ENCODE data around the gene ATP10A.

ATP10A gene

GRCh38 chr15:25812845-25813244, 50.3 kb downstream of the ATP10A start:
- Histone ChIP-seq H3K18ac (ENCODE audit: low read length) (no peak overlapping the region), H2AK5ac (ENCODE audit: low read depth, low read length) (no peak overlapping the region), H4K91ac (ENCODE audit: low read depth, low read length, poor library complexity) (no peak overlapping the region), H3K14ac (ENCODE audit: low read length) (no peak overlapping the region), H3K23ac (ENCODE audit: low read depth, low read length, poor library complexity) (no peak overlapping the region), H3K27me3 (ENCODE audit: control insufficient read depth in 3 of 3, insufficient read depth in 3 of 3, low read depth in 1 of 3, low read length in 3 of 3) (no peaks in the 10 kb centered on the region), H3K4me1 (ENCODE audit: control insufficient read depth in 2 of 2, insufficient read depth in 1 of 2, low read depth in 1 of 2, low read length in 2 of 2) (peaks cover 4 to 11% of the 10 kb centered on the region in 2 donors), H2BK5ac (ENCODE audit: low read length) (no peak overlapping the region), H2AFZ (ENCODE audit: low read length) (no peak overlapping the region), H3K27ac (replicated peaks; ENCODE audit: low read length) (no peak overlapping the region), H3K36me3 (replicated peaks in 1 of 2; ENCODE audit: control insufficient read depth in 2 of 2, insufficient read depth in 2 of 2, low read length in 2 of 2) (no peaks in the 10 kb centered on the region), H4K8ac (ENCODE audit: low read depth, low read length) (no peak overlapping the region), H3K79me1 (ENCODE audit: low read depth, low read length) (no peaks in the 10 kb centered on the region), H2BK120ac (ENCODE audit: low read depth, low read length) (no peak overlapping the region), H2BK15ac (ENCODE audit: low read length) (no peak overlapping the region), H3K4ac (ENCODE audit: low read length) (no peak overlapping the region), H3K4me3 (ENCODE audit: low read length in 2 of 2) (no peak overlapping the region), H2BK12ac (ENCODE audit: low read length) (no peak overlapping the region), H3K9me3 (replicated peaks in 1 of 2; ENCODE audit: control insufficient read depth in 2 of 2, insufficient read depth in 1 of 2, low read depth in 1 of 2, low read length in 2 of 2) (no peaks in the 10 kb centered on the region), H3K9ac (ENCODE audit: low read depth, low read length, poor library complexity) (no peak overlapping the region), H3K4me2 (ENCODE audit: insufficient read depth, low read length, poor library complexity, severe bottlenecking) (no peak overlapping the region)
- WGBS, 2 donors (ENCODE audit: extremely low coverage in 2 of 2, insufficient read length in 2 of 2, insufficient replicate concordance in 1 of 2) = no CpG with 5 or more reads among the region's 3 CpGs
- no peak for DNase-seq (ENCODE audit: low spot score)

- H3K4me1 ChIP-seq (ENCODE audit: control insufficient read depth in 2 of 2, insufficient read depth in 1 of 2, low read depth in 1 of 2, low read length in 2 of 2) = peaks cover 4 to 11% of the 10 kb centered on the region in 2 donors
- H3K27me3 ChIP-seq (ENCODE audit: control insufficient read depth in 3 of 3, insufficient read depth in 3 of 3, low read depth in 1 of 3, low read length in 3 of 3) = no peaks in the 10 kb centered on the region
- no peak overlapping the region for H4K91ac ChIP-seq (ENCODE audit: low read depth, low read length, poor library complexity)
- H2BK120ac ChIP-seq (ENCODE audit: low read depth, low read length) = no peak overlapping the region
- H2BK12ac ChIP-seq (ENCODE audit: low read length) = no peak overlapping the region
- no peak overlapping the region for H3K4ac ChIP-seq (ENCODE audit: low read length)
- H4K8ac ChIP-seq (ENCODE audit: low read depth, low read length) = no peak overlapping the region
- H2BK15ac ChIP-seq (ENCODE audit: low read length) = no peak overlapping the region
- no peak overlapping the region for H3K23ac ChIP-seq (ENCODE audit: low read depth, low read length, poor library complexity)
- no peak overlapping the region for H2AFZ ChIP-seq (ENCODE audit: low read length)
- no peak for DNase-seq (ENCODE audit: low spot score)
- H3K9ac ChIP-seq (ENCODE audit: low read depth, low read length, poor library complexity) = no peak overlapping the region
- no CpG with 5 or more reads among the region's 4 CpGs for WGBS, 2 donors (ENCODE audit: extremely low coverage in 2 of 2, insufficient read length in 2 of 2, insufficient replicate concordance in 1 of 2)
- no peak overlapping the region for H3K4me2 ChIP-seq (ENCODE audit: insufficient read depth, low read length, poor library complexity, severe bottlenecking)
- peak overlapping the region; percentile 44 for H3K18ac ChIP-seq (ENCODE audit: low read length)
- no peak overlapping the region for H2BK5ac ChIP-seq (ENCODE audit: low read length)
- no peaks in the 10 kb centered on the region for H3K79me1 ChIP-seq (ENCODE audit: low read depth, low read length)
- H3K27ac ChIP-seq (replicated peaks; ENCODE audit: low read length) = no peak overlapping the region
- no peaks in the 10 kb centered on the region for H3K36me3 ChIP-seq (replicated peaks in 1 of 2; ENCODE audit: control insufficient read depth in 2 of 2, insufficient read depth in 2 of 2, low read length in 2 of 2)
- no peak overlapping the region for H3K14ac ChIP-seq (ENCODE audit: low read length)
- H2AK5ac ChIP-seq (ENCODE audit: low read depth, low read length) = peak overlapping the region; percentile 48
- H3K4me3 ChIP-seq (ENCODE audit: low read length in 2 of 2) = peak overlapping the region in 1 of 2 donors; percentile 44
- H3K9me3 ChIP-seq (replicated peaks in 1 of 2; ENCODE audit: control insufficient read depth in 2 of 2, insufficient read depth in 1 of 2, low read depth in 1 of 2, low read length in 2 of 2) = no peaks in the 10 kb centered on the region
Observed at GRCh38 chr15:25812073-25812472, 51.1 kb downstream of the ATP10A start.

DNA sequence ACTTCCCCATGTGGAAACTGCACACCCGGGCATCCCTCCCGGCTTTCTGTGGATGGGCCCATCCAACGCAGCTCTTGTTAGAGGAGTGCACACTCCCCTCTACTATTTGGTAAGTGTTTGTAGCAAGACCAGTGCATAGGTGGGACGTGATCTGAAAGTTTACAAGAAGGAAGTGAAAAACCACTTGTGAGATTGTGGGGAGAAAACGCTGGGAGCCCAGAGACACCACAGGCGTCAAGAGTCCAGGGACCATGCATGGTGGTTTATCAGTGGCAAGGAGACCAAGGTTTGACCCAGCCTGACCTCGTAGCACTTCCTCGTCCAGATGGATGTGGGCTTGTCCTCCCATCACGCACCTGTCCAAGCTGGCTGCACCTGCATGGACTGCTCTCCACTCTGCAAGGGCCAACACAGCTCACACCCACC, 51.6 kb downstream of the ATP10A start:
- Histone ChIP-seq H3K9ac (ENCODE audit: low read depth, low read length, poor library complexity) (no peak overlapping the region), H2BK5ac (ENCODE audit: low read length) (no peak overlapping the region), H2AFZ (ENCODE audit: low read length) (no peak overlapping the region), H3K4me3 (ENCODE audit: low read length in 2 of 2) (peak overlapping the region in 1 of 2 donors; percentile 44), H3K27me3 (ENCODE audit: control insufficient read depth in 3 of 3, insufficient read depth in 3 of 3, low read depth in 1 of 3, low read length in 3 of 3) (no peaks in the 10 kb centered on the region), H3K14ac (ENCODE audit: low read length) (no peak overlapping the region), H3K18ac (ENCODE audit: low read length) (peak overlapping the region; percentile 44), H4K91ac (ENCODE audit: low read depth, low read length, poor library complexity) (no peak overlapping the region), H2BK15ac (ENCODE audit: low read length) (no peak overlapping the region), H4K8ac (ENCODE audit: low read depth, low read length) (no peak overlapping the region), H2BK12ac (ENCODE audit: low read length) (no peak overlapping the region), H3K36me3 (replicated peaks in 1 of 2; ENCODE audit: control insufficient read depth in 2 of 2, insufficient read depth in 2 of 2, low read length in 2 of 2) (no peaks in the 10 kb centered on the region), H3K4me1 (ENCODE audit: control insufficient read depth in 2 of 2, insufficient read depth in 1 of 2, low read depth in 1 of 2, low read length in 2 of 2) (peaks cover 4 to 11% of the 10 kb centered on the region in 2 donors), H3K4ac (ENCODE audit: low read length) (no peak overlapping the region), H3K23ac (ENCODE audit: low read depth, low read length, poor library complexity) (no peak overlapping the region), H3K4me2 (ENCODE audit: insufficient read depth, low read length, poor library complexity, severe bottlenecking) (no peak overlapping the region), H3K27ac (replicated peaks; ENCODE audit: low read length) (no peak overlapping the region), H3K79me1 (ENCODE audit: low read depth, low read length) (no peaks in the 10 kb centered on the region), H2AK5ac (ENCODE audit: low read depth, low read length) (peak overlapping the region; percentile 48), H3K9me3 (replicated peaks in 1 of 2; ENCODE audit: control insufficient read depth in 2 of 2, insufficient read depth in 1 of 2, low read depth in 1 of 2, low read length in 2 of 2) (no peaks in the 10 kb centered on the region), H2BK120ac (ENCODE audit: low read depth, low read length) (no peak overlapping the region)
- whole genome bisulfite sequencing, 2 donors (ENCODE audit: extremely low coverage in 2 of 2, insufficient read length in 2 of 2, insufficient replicate concordance in 1 of 2) = no CpG with 5 or more reads among the region's 9 CpGs
- no peak for DNase-seq (ENCODE audit: low spot score)

- H3K4me1 ChIP-seq (ENCODE audit: control insufficient read depth in 2 of 2, insufficient read depth in 1 of 2, low read depth in 1 of 2, low read length in 2 of 2) = peaks cover 4 to 11% of the 10 kb centered on the region in 2 donors
- H3K4me2 ChIP-seq (ENCODE audit: insufficient read depth, low read length, poor library complexity, severe bottlenecking) = no peak overlapping the region
- no peak overlapping the region for H3K9ac ChIP-seq (ENCODE audit: low read depth, low read length, poor library complexity)
- no peak overlapping the region for H4K8ac ChIP-seq (ENCODE audit: low read depth, low read length)
- H3K4me3 ChIP-seq (ENCODE audit: low read length in 2 of 2) = no peak overlapping the region
- H2BK5ac ChIP-seq (ENCODE audit: low read length) = no peak overlapping the region
- no peak overlapping the region for H2BK120ac ChIP-seq (ENCODE audit: low read depth, low read length)
- H3K14ac ChIP-seq (ENCODE audit: low read length) = no peak overlapping the region
- no peak overlapping the region for H3K23ac ChIP-seq (ENCODE audit: low read depth, low read length, poor library complexity)
- H2AFZ ChIP-seq (ENCODE audit: low read length) = peak overlapping the region; percentile 60
- no peak overlapping the region for H2AK5ac ChIP-seq (ENCODE audit: low read depth, low read length)
- H3K18ac ChIP-seq (ENCODE audit: low read length) = no peak overlapping the region
- H3K27me3 ChIP-seq (ENCODE audit: control insufficient read depth in 3 of 3, insufficient read depth in 3 of 3, low read depth in 1 of 3, low read length in 3 of 3) = no peaks in the 10 kb centered on the region
- H3K79me1 ChIP-seq (ENCODE audit: low read depth, low read length) = no peaks in the 10 kb centered on the region
- no peak overlapping the region for H4K91ac ChIP-seq (ENCODE audit: low read depth, low read length, poor library complexity)
- H3K4ac ChIP-seq (ENCODE audit: low read length) = no peak overlapping the region
- H2BK15ac ChIP-seq (ENCODE audit: low read length) = no peak overlapping the region
- H3K36me3 ChIP-seq (replicated peaks in 1 of 2; ENCODE audit: control insufficient read depth in 2 of 2, insufficient read depth in 2 of 2, low read length in 2 of 2) = no peaks in the 10 kb centered on the region
- no peak overlapping the region for H2BK12ac ChIP-seq (ENCODE audit: low read length)
- no peaks in the 10 kb centered on the region for H3K9me3 ChIP-seq (replicated peaks in 1 of 2; ENCODE audit: control insufficient read depth in 2 of 2, insufficient read depth in 1 of 2, low read depth in 1 of 2, low read length in 2 of 2)
- DNase-seq (ENCODE audit: low spot score) = peak; percentile 36
- WGBS, 2 donors (ENCODE audit: extremely low coverage in 2 of 2, insufficient read length in 2 of 2, insufficient replicate concordance in 1 of 2) = no CpG with 5 or more reads among the region's 13 CpGs
- H3K27ac ChIP-seq (replicated peaks; ENCODE audit: low read length) = no peak overlapping the region
Observed at GRCh38 chr15:25810631-25811091, 52.5 kb downstream of the ATP10A start.
